HG03457 (cell line): ENCODE data around the gene DNASE2B.

ENCODE experiments used
- ATAC-seq: cut with Tn5 transposase; IDR thresholded peaks from one replicate; pipeline ENCODE4 v1.9.1; 2021; ENCODE audit warnings: moderate number of reproducible peaks; ENCODE audit not compliant: unreplicated experiment

DNASE2B gene

GRCh38 chr1:84450910-84451309, 52.6 kb downstream of the DNASE2B start:
- ATAC-seq, result no peak

- no peak for ATAC-seq
These were observed 54.2 kb downstream of the DNASE2B start for GRCh38 chr1:84452436-84452835.

DNA sequence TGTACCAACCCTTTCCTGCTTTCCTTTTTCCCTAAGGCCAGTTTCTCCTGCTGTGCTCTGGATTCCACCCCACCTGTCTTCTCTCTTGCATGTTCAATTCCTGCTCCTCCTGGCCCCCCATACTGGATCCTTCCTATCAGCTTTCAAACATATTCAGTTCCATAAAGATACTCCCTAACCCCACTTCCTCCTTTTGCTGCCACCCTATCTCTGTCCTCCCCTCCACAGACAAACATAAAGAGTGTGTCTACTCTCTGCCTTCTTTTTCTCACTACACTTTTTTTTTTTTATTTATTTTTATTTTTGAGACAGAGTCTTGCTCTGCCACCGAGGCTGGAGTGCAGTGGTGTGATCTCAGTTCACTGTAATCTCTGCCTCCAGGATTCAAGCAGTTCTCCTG, 63.8 kb downstream of the DNASE2B start:
- ATAC-seq, result no peak
